Caco-2 (cell line): ENCODE results near the gene HECTD1. TPM values are rescaled to one million over a fixed set of nuclear protein-coding genes. Genes with fewer than 3 reads are reported as not detected.

Experiments used
- BruUV-seq: library from RNA; stranded (reverse); fragments of 400-500 nt; replicated peaks from 2 replicates; lab custom pipeline; 2021; lab: Mats Ljungman, UMichigan
- CTCF ChIA-PET: fragments of 300-600 bp; sonication (Branson Sonifier 250); formaldehyde crosslinking; loops from one replicate; lab custom pipeline; 2022; ENCODE audit warnings: antibody characterized with exemption; lab: Charles Lee
- POLR2A ChIA-PET: fragments of 300-600 bp; sonication (Branson Sonifier 250); formaldehyde crosslinking; loops from one replicate; lab custom pipeline; 2022; ENCODE audit warnings: antibody characterized with exemption; lab: Charles Lee
- DNase-seq, 2 experiments: peaks; one replicate each; pipeline versions ENCODE4 v3.0.0 to v3.0.0-alpha.2; 2020 to 2022
- H3K27me3 ChIP-seq: replicated peaks from 2 replicates; pipeline ENCODE4 v1.6.0; 2011; ENCODE audit warnings: low read length; ENCODE audit not compliant: control insufficient read depth, insufficient read depth
- H3K36me3 ChIP-seq: 2 replicates; pipeline ENCODE4 v1.5.1; 2011; ENCODE audit warnings: low read length; ENCODE audit not compliant: control insufficient read depth, insufficient read depth
- H3K4me1 ChIP-seq: fragments of 250-450 bp; sonication (Bioruptor Pico); 2 replicates; pipeline ENCODE4 v1.5.1; 2020; ENCODE audit warnings: mild to moderate bottlenecking
- H3K4me3 ChIP-seq: 2 replicates; pipeline ENCODE4 v1.5.1; 2011; ENCODE audit warnings: low read depth, mild to moderate bottlenecking, control low read depth, low read length
- H3K9me3 ChIP-seq: fragments of 250-450 bp; sonication (Bioruptor Pico); 2 replicates; pipeline ENCODE4 v1.5.1; 2020; ENCODE audit warnings: mild to moderate bottlenecking, moderate library complexity
- H3K27ac Mint-ChIP-seq: one replicate; pipeline ENCODE4 v1.8.0; 2022; ENCODE audit warnings: mixed read lengths; ENCODE audit not compliant: unreplicated experiment
- H3K27me3 Mint-ChIP-seq: one replicate; pipeline ENCODE4 v1.8.0; 2022; ENCODE audit warnings: mixed read lengths; ENCODE audit not compliant: insufficient read depth, unreplicated experiment
- H3K36me3 Mint-ChIP-seq: one replicate; pipeline ENCODE4 v1.8.0; 2022; ENCODE audit warnings: mild to moderate bottlenecking, mixed read lengths; ENCODE audit not compliant: insufficient read depth, unreplicated experiment
- H3K4me1 Mint-ChIP-seq: one replicate; pipeline ENCODE4 v1.8.0; 2022; ENCODE audit warnings: low read depth, mixed read lengths; ENCODE audit not compliant: unreplicated experiment
- H3K4me3 Mint-ChIP-seq: one replicate; pipeline ENCODE4 v1.8.0; 2022; ENCODE audit warnings: mild to moderate bottlenecking, moderate library complexity, mixed read lengths; ENCODE audit not compliant: unreplicated experiment
- H3K9me3 Mint-ChIP-seq: one replicate; pipeline ENCODE4 v1.8.0; 2022; ENCODE audit warnings: mixed read lengths; ENCODE audit not compliant: unreplicated experiment
- CTCF ChIP-seq, 2 experiments: fragments of 200-600 bp in 1 of 2; IDR thresholded peaks; 1 replicate in 1 of 2; 2 replicates in 1 of 2; pipeline versions ENCODE4 v1.5.1 to v1.8.0; 2011 to 2022; ENCODE audit warnings: antibody characterized with exemption in 1 of 2, control low read depth in 1 of 2, inconsistent platforms in 1 of 2, low read depth in 1 of 2, low read length in 1 of 2, mild to moderate bottlenecking in 1 of 2, moderate library complexity in 1 of 2; ENCODE audit not compliant: insufficient read depth in 1 of 2, severe bottlenecking in 1 of 2, unreplicated experiment in 1 of 2
- intact Hi-C: fragments of 100-400 bp; cut with micrococcal nuclease; formaldehyde crosslinking; loops from one replicate; pipeline ENCODE4 v1.10.0; 2022; ENCODE audit not compliant: unreplicated experiment
- total RNA-seq: library from RNA; stranded (reverse); gene quantifications from 2 replicates; pipeline ENCODE4 v1.2.3, GENCODE V29; 2022

The HECTD1 gene
- total RNA-seq, 1 experiment from 2014 or later, result 146 TPM

GRCh38 chr14:31253746-31254471, 46.3 kb upstream of the HECTD1 start:
- DNase-seq, result no peak
- Histone ChIP-seq H3K9me3 (no peaks in the 10 kb centered on the region), H3K4me1 (peaks cover 22% of the 10 kb centered on the region), H3K27me3 (no peaks in the 10 kb centered on the region), H3K36me3 (no peaks in the 10 kb centered on the region; the same call in 1 of the 2 replicates), H3K4me3 (no peak overlapping the region)
- BruUV-seq, result no TSS peak
- POLR2A ChIA-PET, result no interaction called here
- intact Hi-C loops, result no loop called here
- CTCF ChIA-PET, result interaction anchor here (0.7 kb wide), 1 partner anchor 95 kb away, joined by 4 read pairs; no protein-coding TSS in a partner anchor
- Mint-ChIP-seq H3K9me3 (no peaks in the 10 kb centered on the region), H3K4me1 (peaks cover 8% of the 10 kb centered on the region), H3K4me3 (no peak overlapping the region), H3K27me3 (no peaks in the 10 kb centered on the region), H3K36me3 (no peaks in the 10 kb centered on the region), H3K27ac (no peak overlapping the region)
- no peak for TF ChIP-seq CTCF (IDR thresholded peaks at IDR 0.05; ENCODE audit: insufficient read depth in 1 of 2, low read depth in 1 of 2, low read length in 1 of 2, severe bottlenecking in 1 of 2, unreplicated experiment in 1 of 2)

GRCh38 chr14:31252865-31253264, 45.3 kb upstream of the HECTD1 start:
- POLR2A ChIA-PET, result no interaction called here
- Mint-ChIP-seq H3K4me1 (peaks cover 8% of the 10 kb centered on the region), H3K4me3 (no peak overlapping the region), H3K9me3 (no peaks in the 10 kb centered on the region), H3K27ac (no peak overlapping the region), H3K27me3 (no peaks in the 10 kb centered on the region), H3K36me3 (no peaks in the 10 kb centered on the region)
- intact Hi-C loops, result no loop called here
- no peaks in the 10 kb centered on the region for H3K27me3 ChIP-seq
- DNase-seq, result no peak
- no peak for TF ChIP-seq CTCF (IDR thresholded peaks at IDR 0.05; ENCODE audit: insufficient read depth in 1 of 2, low read depth in 1 of 2, low read length in 1 of 2, severe bottlenecking in 1 of 2, unreplicated experiment in 1 of 2)
- CTCF ChIA-PET, result interaction anchor here (1.0 kb wide), 1 partner anchor 78 kb away, joined by 4 read pairs; no protein-coding TSS in a partner anchor
- peaks cover 12% of the 10 kb centered on the region for H3K4me1 ChIP-seq
- BruUV-seq, result no TSS peak
- H3K36me3 ChIP-seq, result no peaks in the 10 kb centered on the region
- H3K4me3 ChIP-seq, result no peak overlapping the region
- H3K9me3 ChIP-seq, result no peaks in the 10 kb centered on the region

GRCh38 chr14:31251028-31251958, 43.7 kb upstream of the HECTD1 start:
- ChIA-PET POLR2A (no interaction called here), CTCF (no interaction called here)
- Histone ChIP-seq H3K4me3 (no peak overlapping the region), H3K9me3 (no peaks in the 10 kb centered on the region), H3K36me3 (no peaks in the 10 kb centered on the region), H3K27me3 (no peaks in the 10 kb centered on the region), H3K4me1 (0 out of 2 replicates have a peak, but pooled peaks cover 7% of the 10 kb centered on the region)
- TF ChIP-seq CTCF (IDR thresholded peaks at IDR 0.05; ENCODE audit: insufficient read depth in 1 of 2, low read depth in 1 of 2, low read length in 1 of 2, severe bottlenecking in 1 of 2, unreplicated experiment in 1 of 2), result no peak
- H3K36me3 Mint-ChIP-seq, result no peaks in the 10 kb centered on the region
- intact Hi-C loops, result no loop called here
- DNase-seq, result no peak
- no peaks in the 10 kb centered on the region for H3K27me3 Mint-ChIP-seq
- BruUV-seq, result no TSS peak
- H3K4me3 Mint-ChIP-seq, result no peak overlapping the region
- H3K4me1 Mint-ChIP-seq, result peaks cover 8% of the 10 kb centered on the region
- H3K27ac Mint-ChIP-seq, result no peak overlapping the region
- H3K9me3 Mint-ChIP-seq, result no peaks in the 10 kb centered on the region
